Neural progenitor cell (in vitro differentiated cells): Measurements from ENCODE around the gene TLE1. TPM values are rescaled to one million over a fixed set of nuclear protein-coding genes. Genes with fewer than 3 reads are reported as not detected.
A peak's percentile ranks its signal among the peaks of the same experiment; 100 is the strongest.

ENCODE experiments used
- DNase-seq: peaks from one replicate; pipeline ENCODE4 v3.0.0-alpha.2; 2016; ENCODE audit warnings: low spot score
- H2AFZ ChIP-seq: fragments of 200-600 bp; sonication (generic); replicated peaks from 2 replicates; pipeline ENCODE4 v1.6.1; 2016; ENCODE audit warnings: antibody characterized with exemption
- H3F3A ChIP-seq: fragments of 200-600 bp; sonication (generic); 2 replicates; pipeline ENCODE4 v1.6.1; 2016; ENCODE audit warnings: antibody characterized with exemption, low read depth
- H3K27ac ChIP-seq: fragments of 200-600 bp; sonication (generic); 2 replicates; pipeline ENCODE4 v1.5.1; 2016; ENCODE audit warnings: mild to moderate bottlenecking
- H3K27me3 ChIP-seq: fragments of 200-600 bp; sonication (generic); 2 replicates; pipeline ENCODE4 v1.6.1; 2016; ENCODE audit warnings: mild to moderate bottlenecking, moderate library complexity
- H3K36me3 ChIP-seq: fragments of 200-600 bp; sonication (generic); 2 replicates; pipeline ENCODE4 v1.5.1; 2016
- H3K4me1 ChIP-seq: fragments of 200-600 bp; sonication (generic); 2 replicates; pipeline ENCODE4 v1.6.1; 2016; ENCODE audit warnings: mixed run types
- H3K4me2 ChIP-seq: fragments of 200-600 bp; sonication (generic); 2 replicates; pipeline ENCODE4 v1.6.1; 2016
- H3K4me3 ChIP-seq: fragments of 200-600 bp; sonication (generic); 2 replicates; pipeline ENCODE4 v1.5.1; 2016
- H3K79me2 ChIP-seq: fragments of 200-600 bp; sonication (generic); 2 replicates; pipeline ENCODE4 v1.6.1; 2016; ENCODE audit warnings: low read depth
- H3K9ac ChIP-seq: fragments of 200-600 bp; sonication (generic); 2 replicates; pipeline ENCODE4 v1.6.1; 2016
- H3K9me3 ChIP-seq: fragments of 200-600 bp; sonication (generic); 2 replicates; pipeline ENCODE4 v1.5.1; 2016; ENCODE audit warnings: low read depth
- H4K20me1 ChIP-seq: fragments of 200-600 bp; sonication (generic); 2 replicates; pipeline ENCODE4 v1.6.1; 2016; ENCODE audit warnings: low read depth
- H3K27ac Mint-ChIP-seq: 3 replicates; pipeline ENCODE4 v1.8.0; 2021; ENCODE audit warnings: mixed read lengths
- H3K27me3 Mint-ChIP-seq: 2 replicates; pipeline ENCODE4 v1.8.0; 2022; ENCODE audit warnings: low read depth, mild to moderate bottlenecking, inconsistent platforms, moderate library complexity, mixed read lengths; ENCODE audit not compliant: insufficient read depth
- H3K36me3 Mint-ChIP-seq: 3 replicates; pipeline ENCODE4 v1.8.0; 2021; ENCODE audit warnings: mixed read lengths
- H3K4me1 Mint-ChIP-seq: 3 replicates; pipeline ENCODE4 v1.8.0; 2021; ENCODE audit warnings: mixed read lengths
- H3K4me3 Mint-ChIP-seq: 3 replicates; pipeline ENCODE4 v1.8.0; 2021; ENCODE audit warnings: mild to moderate bottlenecking, moderate library complexity, mixed read lengths
- H3K9me3 Mint-ChIP-seq: 3 replicates; pipeline ENCODE4 v1.8.0; 2020; ENCODE audit warnings: mixed read lengths
- EZH2 ChIP-seq: fragments of 200-600 bp; sonication (generic); IDR thresholded peaks from 2 replicates; pipeline ENCODE4 v1.6.1; 2017; ENCODE audit warnings: antibody characterized with exemption, mild to moderate bottlenecking, moderate library complexity
- EZH2phosphoT487 ChIP-seq: fragments of 200-600 bp; sonication (generic); IDR thresholded peaks from 2 replicates; pipeline ENCODE4 v1.6.1; 2017; ENCODE audit warnings: antibody characterized with exemption
- total RNA-seq: library from RNA; depleted of rRNA; stranded (reverse); fragments of >200 nt; gene quantifications from 2 replicates; pipeline ENCODE4 v1.2.3, GENCODE V29; 2015; ENCODE audit warnings: low replicate concordance
- TF ChIP-seq, protein P1 (sequence below): fragments of 200-600 bp; sonication (generic); IDR thresholded peaks from 2 replicates; pipeline ENCODE4 v1.5.1; 2017; ENCODE audit warnings: antibody characterized with exemption, mild to moderate bottlenecking

The TLE1 gene
- total RNA-seq, 1 donor from 2014 or later = 54.7 TPM

DNA sequence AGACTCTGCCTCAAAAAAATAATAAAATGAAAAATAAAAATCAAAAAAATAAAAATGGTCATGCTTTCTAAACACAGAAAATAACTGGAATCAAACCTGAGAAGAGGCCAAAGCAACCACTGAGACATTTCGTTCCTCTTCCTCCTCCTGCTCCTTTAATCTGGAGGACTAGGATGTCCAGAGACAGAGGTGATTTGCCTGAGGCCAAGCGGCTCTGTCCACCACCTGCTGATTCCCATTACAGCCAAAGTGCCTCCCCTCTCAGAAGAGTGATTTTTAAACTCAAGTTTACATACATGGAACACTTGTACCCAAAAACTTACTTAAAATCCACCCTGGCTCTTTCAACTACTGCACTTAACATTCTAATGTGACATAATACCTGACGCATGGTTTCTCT lies 65.6 kb downstream of the TLE1 start:
- H4K20me1 ChIP-seq = peaks cover 10% of the 10 kb centered on the region
- no peaks in the 10 kb centered on the region for H3K36me3 ChIP-seq
- H3K4me3 ChIP-seq = no peak overlapping the region
- no peaks in the 10 kb centered on the region for H3K9me3 ChIP-seq
- TF ChIP-seq EZH2 (no peak), EZH2phosphoT487 (no peak)
- TF ChIP-seq, protein P1, sequence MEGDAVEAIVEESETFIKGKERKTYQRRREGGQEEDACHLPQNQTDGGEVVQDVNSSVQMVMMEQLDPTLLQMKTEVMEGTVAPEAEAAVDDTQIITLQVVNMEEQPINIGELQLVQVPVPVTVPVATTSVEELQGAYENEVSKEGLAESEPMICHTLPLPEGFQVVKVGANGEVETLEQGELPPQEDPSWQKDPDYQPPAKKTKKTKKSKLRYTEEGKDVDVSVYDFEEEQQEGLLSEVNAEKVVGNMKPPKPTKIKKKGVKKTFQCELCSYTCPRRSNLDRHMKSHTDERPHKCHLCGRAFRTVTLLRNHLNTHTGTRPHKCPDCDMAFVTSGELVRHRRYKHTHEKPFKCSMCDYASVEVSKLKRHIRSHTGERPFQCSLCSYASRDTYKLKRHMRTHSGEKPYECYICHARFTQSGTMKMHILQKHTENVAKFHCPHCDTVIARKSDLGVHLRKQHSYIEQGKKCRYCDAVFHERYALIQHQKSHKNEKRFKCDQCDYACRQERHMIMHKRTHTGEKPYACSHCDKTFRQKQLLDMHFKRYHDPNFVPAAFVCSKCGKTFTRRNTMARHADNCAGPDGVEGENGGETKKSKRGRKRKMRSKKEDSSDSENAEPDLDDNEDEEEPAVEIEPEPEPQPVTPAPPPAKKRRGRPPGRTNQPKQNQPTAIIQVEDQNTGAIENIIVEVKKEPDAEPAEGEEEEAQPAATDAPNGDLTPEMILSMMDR = no peak
- Mint-ChIP-seq H3K36me3 (peaks cover 23% of the 10 kb centered on the region), H3K27ac (no peak overlapping the region), H3K4me3 (no peak overlapping the region), H3K27me3 (peaks cover 9% of the 10 kb centered on the region), H3K4me1 (peaks cover 89% of the 10 kb centered on the region), H3K9me3 (no peaks in the 10 kb centered on the region)
- peak overlapping the region; percentile 52 for H3K4me2 ChIP-seq
- H2AFZ ChIP-seq = no peak overlapping the region
- H3F3A ChIP-seq = peaks cover 45% of the 10 kb centered on the region
- no peak overlapping the region for H3K27ac ChIP-seq
- H3K27me3 ChIP-seq = no peaks in the 10 kb centered on the region
- peaks cover 83% of the 10 kb centered on the region for H3K4me1 ChIP-seq
- peaks cover 45% of the 10 kb centered on the region for H3K79me2 ChIP-seq
- H3K9ac ChIP-seq = no peak overlapping the region
- no peak for DNase-seq

- Histone ChIP-seq H3K27me3 (no peaks in the 10 kb centered on the region), H3K4me3 (peak overlapping the region; percentile 12), H3K36me3 (no peaks in the 10 kb centered on the region), H2AFZ (no peak overlapping the region), H3K9ac (no peak overlapping the region), H3K27ac (peak overlapping the region; percentile 76), H3K4me2 (peak overlapping the region; percentile 58), H3K4me1 (peaks cover 73% of the 10 kb centered on the region), H4K20me1 (peaks cover 10% of the 10 kb centered on the region), H3K79me2 (peaks cover 45% of the 10 kb centered on the region), H3K9me3 (no peaks in the 10 kb centered on the region), H3F3A (peaks cover 45% of the 10 kb centered on the region)
- no peak for TF ChIP-seq EZH2
- no peak for TF ChIP-seq EZH2phosphoT487
- TF ChIP-seq, protein P1 = no peak
- Mint-ChIP-seq H3K9me3 (no peaks in the 10 kb centered on the region), H3K4me3 (peak overlapping the region; percentile 41), H3K27me3 (peaks cover 12% of the 10 kb centered on the region), H3K36me3 (peaks cover 30% of the 10 kb centered on the region), H3K4me1 (peaks cover 80% of the 10 kb centered on the region), H3K27ac (no peak overlapping the region)
- DNase-seq = peak; percentile 51
Observed at GRCh38 chr9:81622471-81623255, 66.7 kb downstream of the TLE1 start.

DNA sequence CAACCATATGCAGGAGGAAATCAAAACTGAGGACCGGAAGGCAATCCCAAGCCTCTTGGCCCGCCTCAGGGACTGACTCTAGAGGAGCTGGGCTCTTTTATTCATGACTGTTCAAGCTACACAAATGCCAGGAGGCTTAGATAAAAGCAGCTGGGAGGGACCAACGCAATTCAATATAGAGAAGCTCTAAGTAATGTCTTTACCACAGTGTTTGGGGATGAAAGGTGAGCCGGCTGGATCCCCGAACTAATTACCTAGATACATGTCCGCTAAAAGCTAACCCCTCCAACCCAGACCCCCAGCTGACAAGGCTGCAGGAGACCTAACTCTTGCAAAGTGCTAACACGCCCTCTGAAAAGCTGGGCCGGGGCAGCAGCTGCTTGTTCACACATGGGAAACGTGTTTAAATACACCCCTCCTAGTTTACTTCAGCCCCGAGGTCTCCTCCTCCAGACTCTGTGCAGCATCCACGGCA lies 67.5 kb downstream of the TLE1 start:
- Mint-ChIP-seq H3K4me1 (peaks cover 73% of the 10 kb centered on the region), H3K9me3 (no peaks in the 10 kb centered on the region), H3K27me3 (peaks cover 12% of the 10 kb centered on the region), H3K27ac (peak overlapping the region; percentile 0), H3K4me3 (peak overlapping the region; percentile 41), H3K36me3 (peaks cover 30% of the 10 kb centered on the region)
- Histone ChIP-seq H3K36me3 (no peaks in the 10 kb centered on the region), H2AFZ (no peak overlapping the region), H3F3A (peaks cover 45% of the 10 kb centered on the region), H3K27me3 (no peaks in the 10 kb centered on the region), H3K9me3 (no peaks in the 10 kb centered on the region), H3K4me3 (peak overlapping the region; percentile 20), H3K27ac (peak overlapping the region; percentile 90), H3K9ac (no peak overlapping the region), H3K4me2 (peak overlapping the region; percentile 58), H4K20me1 (peaks cover 10% of the 10 kb centered on the region), H3K79me2 (peaks cover 44% of the 10 kb centered on the region), H3K4me1 (peaks cover 67% of the 10 kb centered on the region)
- peak; percentile 95 for DNase-seq
- TF ChIP-seq EZH2phosphoT487 = peak; percentile 92
- TF ChIP-seq EZH2 = no peak
- TF ChIP-seq, protein P1 = no peak
